PFSK-1 (cell line): ENCODE results near the gene C10orf53.

Source experiments
- FOXP2 ChIP-seq: optimal IDR thresholded peaks from 2 replicates; pipeline ENCODE3; 2011; ENCODE audit warnings: borderline replicate concordance, control low read depth, inconsistent platforms; ENCODE audit not compliant: insufficient read depth; ENCODE audit errors: extremely low read length, extremely low read depth
- POLR2AphosphoS5 ChIP-seq: IDR thresholded peaks from 2 replicates; pipeline ENCODE4 v1.6.1; 2012; ENCODE audit warnings: low read depth, mild to moderate bottlenecking, control low read depth, low read length, moderate library complexity
- REST ChIP-seq, 2 experiments: IDR thresholded peaks; 2 replicates each; pipeline versions ENCODE4 v1.6.1 to v1.8.0; 2011 to 2012; ENCODE audit warnings: low read depth in 2 of 2, low read length in 2 of 2, control low read depth in 1 of 2, inconsistent platforms in 1 of 2, mild to moderate bottlenecking in 1 of 2, moderate library complexity in 1 of 2; ENCODE audit not compliant: insufficient read depth in 1 of 2
- SIN3A ChIP-seq: IDR thresholded peaks from 2 replicates; pipeline ENCODE4 v1.6.1; 2012; ENCODE audit warnings: mild to moderate bottlenecking, low read length, moderate library complexity, borderline replicate concordance; ENCODE audit not compliant: insufficient read depth
- TAF1 ChIP-seq: IDR thresholded peaks from 2 replicates; pipeline ENCODE4 v1.6.1; 2012; ENCODE audit warnings: low read length, control low read depth, borderline replicate concordance; ENCODE audit not compliant: insufficient read depth

The C10orf53 gene

GRCh38 chr10:49739426-49739825 lies 60.0 kb downstream of the C10orf53 start:
- TF ChIP-seq POLR2AphosphoS5: no peak
- TF ChIP-seq FOXP2: no peak
- TF ChIP-seq TAF1: no peak
- TF ChIP-seq REST (IDR thresholded peaks at IDR 0.05; ENCODE audit: insufficient read depth in 1 of 2, low read depth in 2 of 2, low read length in 2 of 2): no peak
- TF ChIP-seq SIN3A: no peak

- TF ChIP-seq SIN3A: no peak
- no peak for TF ChIP-seq TAF1
- TF ChIP-seq FOXP2: no peak
- TF ChIP-seq REST (IDR thresholded peaks at IDR 0.05; ENCODE audit: insufficient read depth in 1 of 2, low read depth in 2 of 2, low read length in 2 of 2): no peak
- no peak for TF ChIP-seq POLR2AphosphoS5
These were observed 61.1 kb downstream of the C10orf53 start for GRCh38 chr10:49740346-49741107.

- TF ChIP-seq POLR2AphosphoS5 (no peak), TAF1 (no peak), SIN3A (no peak), REST (IDR thresholded peaks at IDR 0.05; ENCODE audit: insufficient read depth in 1 of 2, low read depth in 2 of 2, low read length in 2 of 2) (no peak), FOXP2 (no peak)
These were observed 61.9 kb downstream of the C10orf53 start for GRCh38 chr10:49741108-49741995.

- TF ChIP-seq TAF1 (no peak), POLR2AphosphoS5 (no peak), FOXP2 (no peak), SIN3A (no peak), REST (IDR thresholded peaks at IDR 0.05; ENCODE audit: insufficient read depth in 1 of 2, low read depth in 2 of 2, low read length in 2 of 2) (no peak)
These were observed 63.4 kb downstream of the C10orf53 start for GRCh38 chr10:49742683-49743463.
